Heart right ventricle (tissue), 16 donors: ENCODE data around the gene PLA2G4E. TPM values are rescaled to one million over a fixed set of nuclear protein-coding genes. Genes with fewer than 3 reads are reported as not detected.

Experiments
- ATAC-seq, 8 donors: fragments of 200-7000 bp; cut with Tn5 transposase; one replicate each; pipeline ENCODE4 v1.9.1; 2020; ENCODE audit warnings: mild to moderate bottlenecking in 8 of 8, moderate library complexity in 8 of 8, moderate number of reproducible peaks in 1 of 8
- DNase-seq, 2 donors: peaks; one replicate each; pipeline ENCODE4 v3.0.0-alpha.2; 2020
- H3K27ac ChIP-seq, 10 donors: fragments of 200-600 bp; sonication (generic) in 2 of 10; one replicate each; pipeline versions ENCODE4 v1.5.0 to v1.8.0; 2020 to 2022; ENCODE audit warnings: mild to moderate bottlenecking in 3 of 10
- H3K27me3 ChIP-seq, 7 donors: fragments of 200-600 bp; one replicate each; pipeline ENCODE4 v1.8.0; 2021 to 2022; ENCODE audit warnings: mild to moderate bottlenecking in 2 of 7
- H3K36me3 ChIP-seq, 9 donors: fragments of 200-600 bp; sonication (generic) in 1 of 9; one replicate each; pipeline versions ENCODE4 v1.5.0 to v1.8.0; 2020 to 2022; ENCODE audit warnings: mild to moderate bottlenecking in 2 of 9
- H3K4me1 ChIP-seq, 9 donors: fragments of 200-600 bp; sonication (generic) in 1 of 9; one replicate each; pipeline versions ENCODE4 v1.5.0 to v1.8.0; 2020 to 2022; ENCODE audit warnings: mild to moderate bottlenecking in 4 of 9
- H3K4me3 ChIP-seq, 10 donors: fragments of 200-600 bp; sonication (generic) in 2 of 10; one replicate each; pipeline versions ENCODE4 v1.5.0 to v1.8.0; 2020 to 2022; ENCODE audit warnings: mild to moderate bottlenecking in 7 of 10, moderate library complexity in 2 of 10
- H3K9me3 ChIP-seq, 11 donors: fragments of 200-600 bp in 10 of 11; sonication (generic) in 2 of 11; one replicate each; pipeline versions ENCODE4 v1.5.0 to v1.8.0; 2013 to 2022; ENCODE audit warnings: mild to moderate bottlenecking in 2 of 11, control low read depth in 1 of 11, moderate library complexity in 1 of 11
- WGBS, 2 donors: extraction: QIAGEN DNeasy Blood & Tissue Kit; methylation state at CpG; one replicate each; pipeline ENCODE4 v1.1.7; 2013; ENCODE audit warnings: inconsistent platforms in 1 of 2; 5-methylcytosine and 5-hydroxymethylcytosine counted together
- intact Hi-C, 10 donors: fragments of 100-400 bp; cut with DNase I; formaldehyde crosslinking; loops; one replicate each; pipeline versions ENCODE4 v1.11.1 to v1.14.2; 2022
- polyA plus RNA-seq, 2 donors: library from polyadenylated mRNA; stranded (reverse); fragments of 200-250 nt; gene quantifications; one replicate each; pipeline ENCODE4 v1.2.3, GENCODE V29; 2013
- total RNA-seq, 10 donors: library from RNA; stranded (reverse); fragmentation: NEBNext Ultra II Directional in 3 of 10; extraction: Animal tissue kit (Norgen Biotek cat#: 25700) in 3 of 10; gene quantifications; one replicate each; pipeline versions ENCODE4 v1.2.1 to v1.2.4, GENCODE V29; 2021 to 2023
- TF ChIP-seq, protein P1 (sequence below), 9 donors: fragments of 200-600 bp; sonication (generic) in 2 of 9; IDR thresholded peaks; one replicate each; pipeline versions ENCODE4 v1.5.0 to v1.8.0; 2021 to 2022; ENCODE audit warnings: antibody characterized with exemption in 9 of 9, mild to moderate bottlenecking in 5 of 9, moderate library complexity in 1 of 9
- donor health status: Arrhythmogenic right ventricular cardiomyopathy.
- donor health status: ischemic (EF 13 %, LVEDD 7.1; RV severe dilation, severe dysfunction).
- donor health status: healthy with polysubstance abuse.
- donor health status: DM: no; HTN: yes; CAD: no.
- donor health status: DM: no; HTN: no; CAD: no.
- donor health status: ischemic (EF 25% LVEDD 6.9; RV normal size, moderate dysfunction).
- donor health status: ischemic (EF 25% LVEDD 5.7; RV mildly dilated, moderate dysfunction).
- donor health status: healthy.
- donor health status: DM: yes; HTN: yes; CAD: no.
- donor health status: Ischemic cardiomyopathy.
- donor health status: ischemic (EF 35%, LVEDD 5.7; RV mildly dilated, moderate dysfunction).
- donor health status: nonischemic (EF 11% LVEDD 7.7; RV severe dilation, severe dysfunction).
- donor health status: DM: yes; HTN: yes; CAD: no.
- donor health status: PGD.
- donor health status: ischemic (EF 29% LVEDD 5.4; RV normal size, mild dysfunction).
- donor health status: nonischemic (EF 23%, LVEDD 6.1; RV moderate dilation, normal function).

Gene PLA2G4E
- total and polyA plus RNA-seq, 12 donors: 0.05 to 0.79 (median 0.07) TPM; not detected in 7

DNA sequence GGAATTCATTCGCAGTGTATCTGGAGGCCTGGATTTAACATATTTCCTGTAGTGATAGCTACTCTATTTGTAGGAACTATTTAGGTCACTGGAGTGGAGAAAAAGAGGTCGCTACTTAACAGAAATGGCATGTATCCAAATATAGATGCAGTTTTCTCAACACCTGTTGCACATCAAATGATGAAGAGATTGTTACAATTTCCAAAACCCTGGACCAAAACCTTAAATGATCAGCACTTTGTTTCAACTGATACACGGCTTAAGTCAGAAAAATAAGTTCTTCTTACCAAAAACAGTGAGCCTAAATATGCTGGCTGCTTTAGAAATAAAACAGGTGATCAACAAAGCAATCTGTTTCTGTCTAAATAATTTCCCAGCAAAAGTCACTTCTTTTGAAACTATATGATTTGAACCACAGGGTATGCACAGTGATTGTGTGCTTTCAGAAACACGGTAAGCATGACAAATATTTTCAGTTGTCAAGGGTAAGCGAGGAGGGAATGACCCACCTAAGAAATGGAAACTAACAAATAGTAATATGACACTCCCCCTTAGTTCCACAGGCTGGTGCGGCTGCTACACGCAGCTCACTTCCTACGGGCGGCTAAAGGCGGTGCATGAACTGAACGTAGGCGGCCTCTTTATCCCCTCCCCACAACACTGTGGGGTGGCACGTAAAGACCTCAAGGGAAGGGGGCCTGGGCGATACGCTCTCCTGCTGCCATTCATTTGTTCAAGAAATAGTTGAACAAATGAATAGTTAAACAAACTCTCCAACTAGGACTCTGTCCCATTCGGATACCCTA is 49.5 kb downstream of the PLA2G4E start:
- no peaks in the 10 kb centered on the region for H3K9me3 ChIP-seq
- H3K27me3 ChIP-seq: no peaks in the 10 kb centered on the region
- TF ChIP-seq, protein P1, sequence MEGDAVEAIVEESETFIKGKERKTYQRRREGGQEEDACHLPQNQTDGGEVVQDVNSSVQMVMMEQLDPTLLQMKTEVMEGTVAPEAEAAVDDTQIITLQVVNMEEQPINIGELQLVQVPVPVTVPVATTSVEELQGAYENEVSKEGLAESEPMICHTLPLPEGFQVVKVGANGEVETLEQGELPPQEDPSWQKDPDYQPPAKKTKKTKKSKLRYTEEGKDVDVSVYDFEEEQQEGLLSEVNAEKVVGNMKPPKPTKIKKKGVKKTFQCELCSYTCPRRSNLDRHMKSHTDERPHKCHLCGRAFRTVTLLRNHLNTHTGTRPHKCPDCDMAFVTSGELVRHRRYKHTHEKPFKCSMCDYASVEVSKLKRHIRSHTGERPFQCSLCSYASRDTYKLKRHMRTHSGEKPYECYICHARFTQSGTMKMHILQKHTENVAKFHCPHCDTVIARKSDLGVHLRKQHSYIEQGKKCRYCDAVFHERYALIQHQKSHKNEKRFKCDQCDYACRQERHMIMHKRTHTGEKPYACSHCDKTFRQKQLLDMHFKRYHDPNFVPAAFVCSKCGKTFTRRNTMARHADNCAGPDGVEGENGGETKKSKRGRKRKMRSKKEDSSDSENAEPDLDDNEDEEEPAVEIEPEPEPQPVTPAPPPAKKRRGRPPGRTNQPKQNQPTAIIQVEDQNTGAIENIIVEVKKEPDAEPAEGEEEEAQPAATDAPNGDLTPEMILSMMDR (IDR thresholded peaks at IDR 0.05): peak in 1 of 9 donors; percentile 7
- peak overlapping the region; percentile 90 to 98 (median 96) for H3K4me3 ChIP-seq
- WGBS, 2 donors: 3 to 4% methylated on average over 16 of the region's 16 CpGs
- peak; percentile 53 to 73 for DNase-seq
- H3K27ac ChIP-seq: peak overlapping the region; percentile 57 to 99 (median 96)
- ATAC-seq: peak; percentile 54 to 76 (median 68)
- peaks cover 9 to 61% (median 51%) of the 10 kb centered on the region in 9 donors for H3K4me1 ChIP-seq
- no peaks in the 10 kb centered on the region for H3K36me3 ChIP-seq
- intact Hi-C loops: loop anchor here in 8 of 10 donors (2.0 to 10.0 kb wide), 11 partner anchors 36 to 199 kb away; partner anchors contain the start of genes JMJD7 (in 5 of the 8) and MAPKBP1 (in 2 of the 8)

DNA sequence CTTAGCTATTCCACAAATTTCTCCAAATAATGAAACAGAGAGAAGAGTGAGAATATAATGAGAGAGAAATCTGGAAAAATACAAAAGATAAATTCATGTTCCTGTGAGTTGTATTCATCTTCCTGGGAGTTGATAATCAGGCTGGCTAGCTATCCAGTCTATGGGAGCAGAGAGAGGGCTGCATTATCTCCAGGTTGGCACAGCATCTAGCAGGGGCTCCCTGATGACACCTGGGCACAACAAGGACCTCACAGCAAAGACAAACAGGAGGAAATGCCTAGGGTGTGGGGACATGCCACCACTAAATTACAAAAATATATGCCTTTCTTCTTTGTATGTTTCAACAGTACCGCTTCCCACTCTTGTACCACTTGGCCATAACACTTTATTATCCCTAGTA is 50.4 kb downstream of the PLA2G4E start:
- peaks cover 14 to 69% (median 59%) of the 10 kb centered on the region in 9 donors for H3K4me1 ChIP-seq
- intact Hi-C loops: loop anchor here in 8 of 10 donors (2.0 to 10.0 kb wide), 11 partner anchors 36 to 198 kb away; partner anchors contain the start of genes JMJD7 (in 5 of the 8) and MAPKBP1 (in 2 of the 8)
- H3K36me3 ChIP-seq: peaks cover 0 to 1% (median 0%) of the 10 kb centered on the region in 9 donors
- no peaks in the 10 kb centered on the region for H3K9me3 ChIP-seq
- DNase-seq (no peak), ATAC-seq (no peak)
- peak overlapping the region; percentile 38 to 99 (median 96) for H3K27ac ChIP-seq
- TF ChIP-seq, protein P1 (IDR thresholded peaks at IDR 0.05): no peak
- no peaks in the 10 kb centered on the region for H3K27me3 ChIP-seq
- 65 to 74% methylated on average over 1 of the region's 1 CpG for WGBS, 2 donors
- H3K4me3 ChIP-seq: peak overlapping the region in 9 of 10 donors; percentile 90 to 98 (median 96)

DNA sequence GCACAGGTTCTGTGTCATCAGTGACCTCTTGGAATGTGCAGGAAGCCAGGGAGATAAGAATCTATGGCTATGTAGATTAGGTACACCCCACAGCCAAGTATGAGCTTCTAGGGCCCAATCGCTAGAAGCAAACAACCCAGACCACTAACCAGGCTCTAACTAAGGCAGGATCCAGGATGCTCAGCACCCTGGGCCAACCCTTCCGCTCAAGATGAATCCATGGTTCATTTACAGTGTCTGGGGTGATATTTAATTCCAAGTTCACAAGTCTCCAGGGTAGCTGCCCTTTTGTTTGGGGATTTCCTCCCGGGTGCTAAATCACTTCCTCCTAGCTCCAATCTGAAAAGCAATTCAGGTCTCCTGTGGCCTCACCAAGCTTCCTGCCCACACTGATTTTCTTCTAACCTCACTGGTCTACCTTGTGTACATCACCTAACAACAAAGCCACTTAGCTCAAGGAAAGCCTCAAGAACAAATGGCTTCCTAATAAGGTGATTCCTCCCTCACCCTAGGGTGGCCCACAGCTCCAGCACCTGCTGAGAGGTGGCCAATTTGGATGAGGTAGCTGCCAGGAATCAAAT is 50.9 kb downstream of the PLA2G4E start:
- H3K4me3 ChIP-seq: peak overlapping the region in 8 of 10 donors; percentile 90 to 98 (median 96)

More for the DNA sequence above, 50.9 kb downstream of the PLA2G4E start:
- Histone ChIP-seq H3K36me3 (peaks cover 0 to 6% (median 0%) of the 10 kb centered on the region in 9 donors), H3K27me3 (no peaks in the 10 kb centered on the region), H3K4me1 (peaks cover 16 to 74% (median 64%) of the 10 kb centered on the region in 9 donors), H3K27ac (peak overlapping the region; percentile 14 to 99 (median 96)), H3K9me3 (no peaks in the 10 kb centered on the region)
- 44 to 56% methylated on average over 3 of the region's 3 CpGs for WGBS, 2 donors
- TF ChIP-seq, protein P1 (IDR thresholded peaks at IDR 0.05): no peak
- ATAC-seq (peak in 1 of 8 donors; percentile 1), DNase-seq (no peak)
- intact Hi-C loops: loop anchor here in 8 of 10 donors (2.0 to 10.0 kb wide), 11 partner anchors 35 to 198 kb away; partner anchors contain the start of genes JMJD7 (in 5 of the 8) and MAPKBP1 (in 2 of the 8)
